Epithelial cell of esophagus (primary cell): ENCODE results near the gene CEMP1.
A peak's percentile ranks its signal among the peaks of the same experiment; 100 is the strongest.
"Not testable (repeated sequence)": the region's sequence is repeated elsewhere in the genome, so short reads cannot be mapped to it uniquely, and the experiment has no call there.

Experiments
- DNase-seq: peaks from one replicate; pipeline ENCODE4 v3.0.0; 2010; ENCODE audit warnings: low read depth
- H3K4me3 ChIP-seq: 2 replicates; pipeline ENCODE4 v1.5.1; 2011; ENCODE audit warnings: mild to moderate bottlenecking, low read length, control low read depth
- TF ChIP-seq, protein P1 (sequence below): IDR thresholded peaks from 2 replicates; pipeline ENCODE4 v1.5.1; 2011; ENCODE audit warnings: low read depth, mild to moderate bottlenecking, low read length, control low read depth, inconsistent platforms; ENCODE audit not compliant: insufficient read depth; ENCODE audit errors: missing control alignments

Gene CEMP1

DNA sequence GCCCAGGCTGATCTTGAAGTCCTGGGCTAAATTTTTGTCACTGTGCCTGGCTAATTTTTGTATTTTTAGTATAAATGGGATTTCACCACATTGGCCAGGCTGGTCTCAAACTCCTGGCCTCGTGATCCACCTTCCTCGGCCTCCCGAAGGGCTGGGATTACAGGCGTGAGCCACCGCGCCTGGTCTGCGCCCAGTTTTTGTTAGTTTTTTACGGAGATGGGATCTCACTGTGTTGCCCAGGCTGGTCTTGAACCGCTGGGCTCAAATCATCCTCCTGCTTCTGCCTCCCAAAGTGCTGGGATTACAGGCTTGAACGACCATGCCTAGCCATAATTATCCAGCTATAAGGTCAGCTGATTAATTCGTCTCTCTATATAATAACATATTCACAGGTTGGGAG lies 2.7 kb upstream of the CEMP1 start:
- no peak overlapping the region for H3K4me3 ChIP-seq
- DNase-seq, result no peak
- TF ChIP-seq, protein P1, sequence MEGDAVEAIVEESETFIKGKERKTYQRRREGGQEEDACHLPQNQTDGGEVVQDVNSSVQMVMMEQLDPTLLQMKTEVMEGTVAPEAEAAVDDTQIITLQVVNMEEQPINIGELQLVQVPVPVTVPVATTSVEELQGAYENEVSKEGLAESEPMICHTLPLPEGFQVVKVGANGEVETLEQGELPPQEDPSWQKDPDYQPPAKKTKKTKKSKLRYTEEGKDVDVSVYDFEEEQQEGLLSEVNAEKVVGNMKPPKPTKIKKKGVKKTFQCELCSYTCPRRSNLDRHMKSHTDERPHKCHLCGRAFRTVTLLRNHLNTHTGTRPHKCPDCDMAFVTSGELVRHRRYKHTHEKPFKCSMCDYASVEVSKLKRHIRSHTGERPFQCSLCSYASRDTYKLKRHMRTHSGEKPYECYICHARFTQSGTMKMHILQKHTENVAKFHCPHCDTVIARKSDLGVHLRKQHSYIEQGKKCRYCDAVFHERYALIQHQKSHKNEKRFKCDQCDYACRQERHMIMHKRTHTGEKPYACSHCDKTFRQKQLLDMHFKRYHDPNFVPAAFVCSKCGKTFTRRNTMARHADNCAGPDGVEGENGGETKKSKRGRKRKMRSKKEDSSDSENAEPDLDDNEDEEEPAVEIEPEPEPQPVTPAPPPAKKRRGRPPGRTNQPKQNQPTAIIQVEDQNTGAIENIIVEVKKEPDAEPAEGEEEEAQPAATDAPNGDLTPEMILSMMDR, result no peak

- peak overlapping the region; percentile 64 for H3K4me3 ChIP-seq
- not testable (repeated sequence) for DNase-seq
Measured at GRCh38 chr16:2533142-2533755, 2.0 kb upstream of the CEMP1 start.

DNA sequence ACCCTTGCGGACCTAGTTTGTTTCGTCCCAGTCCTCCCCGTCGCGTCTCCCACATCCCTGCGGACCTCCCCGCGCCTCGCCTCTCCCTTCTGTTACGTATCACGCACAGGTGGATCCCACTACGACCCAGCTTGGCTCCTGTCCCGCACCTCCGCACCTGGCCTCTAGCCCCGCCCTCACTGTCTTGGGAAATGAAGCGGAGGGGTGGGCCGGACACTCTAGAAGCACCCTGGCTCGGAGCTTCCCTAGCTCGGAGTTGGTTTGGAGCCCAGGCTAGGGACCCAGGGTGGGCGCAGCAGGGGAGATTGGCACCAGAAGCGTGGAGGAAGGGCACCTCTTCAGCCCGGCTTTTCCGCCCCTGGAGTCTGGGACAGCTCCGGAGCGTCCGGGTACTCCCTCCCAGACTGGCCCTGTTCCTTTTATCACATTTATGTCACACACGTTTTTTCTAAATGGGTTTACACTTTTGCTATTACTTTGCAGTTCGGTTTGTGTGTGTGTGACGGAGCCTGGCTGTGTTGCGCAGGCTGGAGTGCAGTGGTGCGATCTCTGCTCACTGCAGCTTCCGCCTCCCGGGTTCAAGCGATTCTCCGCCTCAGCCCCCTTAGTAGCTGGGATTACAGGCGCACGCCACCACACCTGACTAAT lies 1.4 kb upstream of the CEMP1 start:
- TF ChIP-seq, protein P1, result no peak
- H3K4me3 ChIP-seq, result peak overlapping the region; percentile 64
- DNase-seq, result peak; percentile 84

- TF ChIP-seq, protein P1, result no peak
- DNase-seq, result peak; percentile 99
Measured at GRCh38 chr16:2531696-2532493, 687 bp upstream of the CEMP1 start.

GRCh38 chr16:2530629-2531318 lies 434 bp downstream of the CEMP1 start:
- no peak for DNase-seq
- no peak overlapping the region for H3K4me3 ChIP-seq
- TF ChIP-seq, protein P1, result no peak

More at GRCh38 chr16:2531696-2532493, 687 bp upstream of the CEMP1 start:
- H3K4me3 ChIP-seq, result peak overlapping the region; percentile 64

- no peak for DNase-seq
Measured at GRCh38 chr16:2529961-2530628, 1.1 kb downstream of the CEMP1 start.

More at GRCh38 chr16:2529961-2530628, 1.1 kb downstream of the CEMP1 start:
- TF ChIP-seq, protein P1, result no peak
- no peak overlapping the region for H3K4me3 ChIP-seq
